ENCODE results near the gene PTPRD. TPM values are rescaled to one million over a fixed set of nuclear protein-coding genes. Genes with fewer than 3 reads are reported as not detected.

PTPRD gene
- total RNA-seq, 1 experiment from 2014 or later: not detected

- H3K36me3 ChIP-seq (ENCODE audit: insufficient read depth, low read length, poor library complexity, severe bottlenecking): no peaks in the 10 kb centered on the region
- no TSS peak for BruUV-seq (replicated peaks)
- no peak for TF ChIP-seq EZH2 (IDR thresholded peaks at IDR 0.05; ENCODE audit: borderline replicate concordance, low read depth, low read length, poor library complexity, severe bottlenecking)
- TF ChIP-seq CTCF (conservative IDR thresholded peaks at IDR 0.05; ENCODE audit: low read depth, low read length): no peak
- ChIA-PET POLR2A (ENCODE audit: low non-redundant PET) (no interaction called here), CTCF (no interaction called here)
- H3K4me3 ChIP-seq (ENCODE audit: low read depth, low read length, poor library complexity, severe bottlenecking): no peak overlapping the region
- intact Hi-C loops (cut with micrococcal nuclease; ENCODE audit: unreplicated experiment): no loop called here
- no peaks in the 10 kb centered on the region for H3K9me3 ChIP-seq (ENCODE audit: low read depth, low read length, poor library complexity, severe bottlenecking)
- H3K4me1 ChIP-seq (ENCODE audit: insufficient read depth, low read length, poor library complexity, severe bottlenecking): no peaks in the 10 kb centered on the region
- no peak for DNase-seq (ENCODE audit: low spot score)
- no peak overlapping the region for H3K27ac ChIP-seq (ENCODE audit: low read depth, low read length, poor library complexity, severe bottlenecking)
- no peaks in the 10 kb centered on the region for H3K27me3 ChIP-seq (replicated peaks; ENCODE audit: insufficient read depth, low read depth, low read length, poor library complexity)
Observed at GRCh38 chr9:10248890-10249289, 363.9 kb downstream of the PTPRD start.

GRCh38 chr9:10242255-10242654, 370.5 kb downstream of the PTPRD start:
- Histone ChIP-seq H3K27ac (ENCODE audit: low read depth, low read length, poor library complexity, severe bottlenecking) (no peak overlapping the region), H3K4me3 (ENCODE audit: low read depth, low read length, poor library complexity, severe bottlenecking) (no peak overlapping the region), H3K9me3 (ENCODE audit: low read depth, low read length, poor library complexity, severe bottlenecking) (no peaks in the 10 kb centered on the region), H3K36me3 (ENCODE audit: insufficient read depth, low read length, poor library complexity, severe bottlenecking) (no peaks in the 10 kb centered on the region), H3K27me3 (replicated peaks; ENCODE audit: insufficient read depth, low read depth, low read length, poor library complexity) (no peaks in the 10 kb centered on the region), H3K4me1 (ENCODE audit: insufficient read depth, low read length, poor library complexity, severe bottlenecking) (no peaks in the 10 kb centered on the region)
- intact Hi-C loops (cut with micrococcal nuclease; ENCODE audit: unreplicated experiment): no loop called here
- POLR2A ChIA-PET (ENCODE audit: low non-redundant PET): no interaction called here
- CTCF ChIA-PET: no interaction called here
- TF ChIP-seq CTCF (conservative IDR thresholded peaks at IDR 0.05; ENCODE audit: low read depth, low read length) (no peak), EZH2 (IDR thresholded peaks at IDR 0.05; ENCODE audit: borderline replicate concordance, low read depth, low read length, poor library complexity, severe bottlenecking) (no peak)
- no peak for DNase-seq (ENCODE audit: low spot score)
- no TSS peak for BruUV-seq (replicated peaks)

GRCh38 chr9:10238087-10238486, 374.7 kb downstream of the PTPRD start:
- no peaks in the 10 kb centered on the region for H3K36me3 ChIP-seq (ENCODE audit: insufficient read depth, low read length, poor library complexity, severe bottlenecking)
- TF ChIP-seq CTCF (conservative IDR thresholded peaks at IDR 0.05; ENCODE audit: low read depth, low read length): no peak
- DNase-seq (ENCODE audit: low spot score): no peak
- no peaks in the 10 kb centered on the region for H3K27me3 ChIP-seq (replicated peaks; ENCODE audit: insufficient read depth, low read depth, low read length, poor library complexity)
- no TSS peak for BruUV-seq (replicated peaks)
- ChIA-PET CTCF (interaction anchor here (0.5 kb wide), 1 partner anchor 240 kb away, joined by 3 read pairs; no protein-coding TSS in a partner anchor), POLR2A (ENCODE audit: low non-redundant PET) (no interaction called here)
- no peaks in the 10 kb centered on the region for H3K4me1 ChIP-seq (ENCODE audit: insufficient read depth, low read length, poor library complexity, severe bottlenecking)
- intact Hi-C loops (cut with micrococcal nuclease; ENCODE audit: unreplicated experiment): no loop called here
- no peaks in the 10 kb centered on the region for H3K9me3 ChIP-seq (ENCODE audit: low read depth, low read length, poor library complexity, severe bottlenecking)
- H3K27ac ChIP-seq (ENCODE audit: low read depth, low read length, poor library complexity, severe bottlenecking): no peak overlapping the region
- no peak overlapping the region for H3K4me3 ChIP-seq (ENCODE audit: low read depth, low read length, poor library complexity, severe bottlenecking)
